Brain microvascular endothelial cell (primary cell): ENCODE results near the gene CCDC188.

Experiments used
- DNase-seq: peaks from one replicate; pipeline ENCODE4 v3.0.0-alpha.2; 2020
- H3K27ac ChIP-seq: fragments of 250-450 bp; sonication (Bioruptor Pico); 2 replicates; pipeline ENCODE4 v1.5.1; 2020; ENCODE audit warnings: mild to moderate bottlenecking, moderate library complexity
- H3K27me3 ChIP-seq: fragments of 250-450 bp; sonication (Bioruptor Pico); replicated peaks from 2 replicates; pipeline ENCODE4 v1.5.1; 2020; ENCODE audit warnings: mild to moderate bottlenecking
- H3K36me3 ChIP-seq: fragments of 250-450 bp; sonication (Bioruptor Pico); replicated peaks from 2 replicates; pipeline ENCODE4 v1.5.1; 2020; ENCODE audit warnings: mild to moderate bottlenecking
- H3K4me3 ChIP-seq: 2 replicates; pipeline ENCODE4 v1.5.1; 2011; ENCODE audit warnings: low read depth, mild to moderate bottlenecking, control low read depth, low read length, moderate library complexity
- CTCF ChIP-seq: IDR thresholded peaks from 2 replicates; pipeline ENCODE4 v1.5.1; 2011; ENCODE audit warnings: low read depth, mild to moderate bottlenecking, moderate library complexity, low read length, control low read depth, inconsistent platforms; ENCODE audit errors: missing control alignments
- in situ Hi-C: cut with HindIII; loops from 2 replicates; pipeline ENCODE4 v1.10.0; 2017; ENCODE audit warnings: low sequenced_read_pairs, low pct_ligation_motif_present

CCDC188 gene

GRCh38 chr22:20133930-20134549 lies 16.8 kb downstream of the CCDC188 start:
- in situ Hi-C loops: no loop called here
- Histone ChIP-seq H3K4me3 (no peak overlapping the region), H3K36me3 (no peaks in the 10 kb centered on the region), H3K27ac (no peak overlapping the region), H3K27me3 (no peaks in the 10 kb centered on the region)
- TF ChIP-seq CTCF: no peak
- no peak for DNase-seq

GRCh38 chr22:20132686-20133246 lies 18.1 kb downstream of the CCDC188 start:
- Histone ChIP-seq H3K36me3 (peaks cover 7% of the 10 kb centered on the region), H3K27me3 (no peaks in the 10 kb centered on the region), H3K27ac (peak overlapping the region; percentile 24), H3K4me3 (peak overlapping the region; percentile 81)
- TF ChIP-seq CTCF: no peak
- in situ Hi-C loops: no loop called here
- DNase-seq: no peak

GRCh38 chr22:20131859-20132685 lies 18.8 kb downstream of the CCDC188 start:
- in situ Hi-C loops: no loop called here
- no peak for TF ChIP-seq CTCF
- peak overlapping the region; percentile 81 for H3K4me3 ChIP-seq
- DNase-seq: no peak
- peaks cover 13% of the 10 kb centered on the region for H3K36me3 ChIP-seq
- H3K27ac ChIP-seq: peak overlapping the region; percentile 24
- no peaks in the 10 kb centered on the region for H3K27me3 ChIP-seq

- Histone ChIP-seq H3K4me3 (peak within 1 kb of the TSS; percentile 81), H3K27ac (peak within 1 kb of the TSS; percentile 45), H3K27me3 (no peaks in the 10 kb centered on the region), H3K36me3 (peaks cover 16% of the 10 kb centered on the region)
- no peak for TF ChIP-seq CTCF
- no peak for DNase-seq
- in situ Hi-C loops: no loop called here
Observed at GRCh38 chr22:20131597-20131858, 19.3 kb downstream of the CCDC188 start, which contains the start of gene ZDHHC8. TSS of gene ZDHHC8 (plus strand) at chr22:20131804. CDS start at chr22:20131948, 144 bp downstream.

GRCh38 chr22:20130731-20131596 lies 19.9 kb downstream of the CCDC188 start:
- Histone ChIP-seq H3K4me3 (peak overlapping the region; percentile 73), H3K27me3 (no peaks in the 10 kb centered on the region), H3K36me3 (peaks cover 21% of the 10 kb centered on the region), H3K27ac (peak overlapping the region; percentile 45)
- in situ Hi-C loops: no loop called here
- no peak for TF ChIP-seq CTCF
- peak; percentile 68 for DNase-seq
